ENCODE measurements around the gene PCNX2. TPM values are rescaled to one million over a fixed set of nuclear protein-coding genes. Genes with fewer than 3 reads are reported as not detected.

PCNX2 gene
- total RNA-seq, 1 experiment from 2014 or later, result 15.0 TPM

DNA sequence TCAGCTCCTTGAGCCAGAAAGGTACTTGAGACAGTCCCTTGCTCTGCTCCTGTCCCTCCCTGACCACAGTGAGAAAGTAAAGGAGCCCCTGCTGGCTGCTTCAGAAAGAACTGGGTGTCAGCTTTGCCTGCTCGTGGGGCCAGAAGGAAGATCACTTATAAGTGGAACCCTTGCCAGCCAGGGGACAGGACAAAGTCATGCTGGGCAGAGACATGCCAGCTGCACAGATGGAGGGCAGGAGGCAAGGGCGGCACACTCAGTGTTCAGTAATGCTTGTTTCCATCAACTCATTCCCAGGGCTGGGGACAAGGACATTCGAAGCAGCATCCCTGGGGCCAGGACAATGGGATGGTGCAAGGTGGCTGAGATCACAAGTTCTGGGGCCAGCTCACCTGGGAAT lies 303.3 kb downstream of the PCNX2 start:
- peaks cover 13% of the 10 kb centered on the region for H3K4me1 ChIP-seq
- DNase-seq, result no peak
- H3K4me3 ChIP-seq (ENCODE audit: low read depth, low read length), result no peak overlapping the region
- ChIA-PET CTCF (no interaction called here), POLR2A (no interaction called here)
- no peak overlapping the region for H3K4me3 Mint-ChIP-seq (ENCODE audit: unreplicated experiment)
- no peaks in the 10 kb centered on the region for H3K27me3 ChIP-seq (replicated peaks; ENCODE audit: control insufficient read depth, insufficient read depth, low read length)
- peaks cover 12% of the 10 kb centered on the region for H3K4me1 Mint-ChIP-seq (ENCODE audit: low read depth, unreplicated experiment)
- BruUV-seq (replicated peaks), result no TSS peak
- TF ChIP-seq, protein P1, sequence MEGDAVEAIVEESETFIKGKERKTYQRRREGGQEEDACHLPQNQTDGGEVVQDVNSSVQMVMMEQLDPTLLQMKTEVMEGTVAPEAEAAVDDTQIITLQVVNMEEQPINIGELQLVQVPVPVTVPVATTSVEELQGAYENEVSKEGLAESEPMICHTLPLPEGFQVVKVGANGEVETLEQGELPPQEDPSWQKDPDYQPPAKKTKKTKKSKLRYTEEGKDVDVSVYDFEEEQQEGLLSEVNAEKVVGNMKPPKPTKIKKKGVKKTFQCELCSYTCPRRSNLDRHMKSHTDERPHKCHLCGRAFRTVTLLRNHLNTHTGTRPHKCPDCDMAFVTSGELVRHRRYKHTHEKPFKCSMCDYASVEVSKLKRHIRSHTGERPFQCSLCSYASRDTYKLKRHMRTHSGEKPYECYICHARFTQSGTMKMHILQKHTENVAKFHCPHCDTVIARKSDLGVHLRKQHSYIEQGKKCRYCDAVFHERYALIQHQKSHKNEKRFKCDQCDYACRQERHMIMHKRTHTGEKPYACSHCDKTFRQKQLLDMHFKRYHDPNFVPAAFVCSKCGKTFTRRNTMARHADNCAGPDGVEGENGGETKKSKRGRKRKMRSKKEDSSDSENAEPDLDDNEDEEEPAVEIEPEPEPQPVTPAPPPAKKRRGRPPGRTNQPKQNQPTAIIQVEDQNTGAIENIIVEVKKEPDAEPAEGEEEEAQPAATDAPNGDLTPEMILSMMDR (IDR thresholded peaks at IDR 0.05; ENCODE audit: insufficient read depth in 1 of 2, low read depth in 1 of 2, low read length in 1 of 2, severe bottlenecking in 1 of 2, unreplicated experiment in 1 of 2), result no peak
- no peaks in the 10 kb centered on the region; the same call in 1 of the 2 replicates for H3K36me3 ChIP-seq (ENCODE audit: control insufficient read depth, insufficient read depth, low read length)
- no peaks in the 10 kb centered on the region for H3K27me3 Mint-ChIP-seq (ENCODE audit: insufficient read depth, unreplicated experiment)
- intact Hi-C loops (cut with micrococcal nuclease; ENCODE audit: unreplicated experiment), result no loop called here
- H3K36me3 Mint-ChIP-seq (ENCODE audit: insufficient read depth, unreplicated experiment), result peaks cover 10% of the 10 kb centered on the region
- no peak overlapping the region for H3K27ac Mint-ChIP-seq (ENCODE audit: unreplicated experiment)
- peaks cover 11% of the 10 kb centered on the region; the same call in 1 of the 2 replicates for H3K9me3 ChIP-seq
- H3K9me3 Mint-ChIP-seq (ENCODE audit: unreplicated experiment), result peaks cover 35% of the 10 kb centered on the region

DNA sequence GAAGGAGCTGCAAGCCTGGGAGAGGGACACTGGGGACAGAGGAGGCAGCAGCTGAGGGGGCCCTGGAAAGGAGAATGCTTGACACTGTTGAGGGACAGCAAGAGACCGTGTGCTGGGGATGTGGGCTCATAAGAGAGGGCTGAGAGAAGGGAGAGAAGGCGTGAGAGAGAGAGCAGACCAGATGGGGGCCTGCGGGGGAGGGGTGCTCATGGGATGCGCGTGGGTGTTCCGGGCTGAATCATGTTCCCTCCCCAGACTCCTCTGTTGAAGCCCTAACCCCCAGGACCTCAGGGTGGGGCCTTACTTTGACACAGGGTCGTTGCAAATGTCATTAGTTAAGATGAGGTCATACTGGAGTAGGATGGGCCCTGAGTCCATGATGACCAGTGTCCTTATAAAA lies 304.3 kb downstream of the PCNX2 start:
- Histone ChIP-seq H3K27me3 (replicated peaks; ENCODE audit: control insufficient read depth, insufficient read depth, low read length) (no peaks in the 10 kb centered on the region), H3K9me3 (peaks cover 11% of the 10 kb centered on the region; the same call in 1 of the 2 replicates), H3K36me3 (ENCODE audit: control insufficient read depth, insufficient read depth, low read length) (no peaks in the 10 kb centered on the region; the same call in 1 of the 2 replicates), H3K4me3 (ENCODE audit: low read depth, low read length) (no peak overlapping the region), H3K4me1 (0 out of 2 replicates have a peak, but pooled peaks cover 5% of the 10 kb centered on the region)
- H3K27me3 Mint-ChIP-seq (ENCODE audit: insufficient read depth, unreplicated experiment), result no peaks in the 10 kb centered on the region
- no peak overlapping the region for H3K27ac Mint-ChIP-seq (ENCODE audit: unreplicated experiment)
- peaks cover 5% of the 10 kb centered on the region for H3K36me3 Mint-ChIP-seq (ENCODE audit: insufficient read depth, unreplicated experiment)
- DNase-seq, result no peak
- ChIA-PET CTCF (no interaction called here), POLR2A (no interaction called here)
- H3K4me3 Mint-ChIP-seq (ENCODE audit: unreplicated experiment), result no peak overlapping the region
- no TSS peak for BruUV-seq (replicated peaks)
- H3K9me3 Mint-ChIP-seq (ENCODE audit: unreplicated experiment), result peaks cover 26% of the 10 kb centered on the region
- TF ChIP-seq, protein P1 (IDR thresholded peaks at IDR 0.05; ENCODE audit: insufficient read depth in 1 of 2, low read depth in 1 of 2, low read length in 1 of 2, severe bottlenecking in 1 of 2, unreplicated experiment in 1 of 2), result no peak
- intact Hi-C loops (cut with micrococcal nuclease; ENCODE audit: unreplicated experiment), result no loop called here
- H3K4me1 Mint-ChIP-seq (ENCODE audit: low read depth, unreplicated experiment), result peaks cover 2% of the 10 kb centered on the region

DNA sequence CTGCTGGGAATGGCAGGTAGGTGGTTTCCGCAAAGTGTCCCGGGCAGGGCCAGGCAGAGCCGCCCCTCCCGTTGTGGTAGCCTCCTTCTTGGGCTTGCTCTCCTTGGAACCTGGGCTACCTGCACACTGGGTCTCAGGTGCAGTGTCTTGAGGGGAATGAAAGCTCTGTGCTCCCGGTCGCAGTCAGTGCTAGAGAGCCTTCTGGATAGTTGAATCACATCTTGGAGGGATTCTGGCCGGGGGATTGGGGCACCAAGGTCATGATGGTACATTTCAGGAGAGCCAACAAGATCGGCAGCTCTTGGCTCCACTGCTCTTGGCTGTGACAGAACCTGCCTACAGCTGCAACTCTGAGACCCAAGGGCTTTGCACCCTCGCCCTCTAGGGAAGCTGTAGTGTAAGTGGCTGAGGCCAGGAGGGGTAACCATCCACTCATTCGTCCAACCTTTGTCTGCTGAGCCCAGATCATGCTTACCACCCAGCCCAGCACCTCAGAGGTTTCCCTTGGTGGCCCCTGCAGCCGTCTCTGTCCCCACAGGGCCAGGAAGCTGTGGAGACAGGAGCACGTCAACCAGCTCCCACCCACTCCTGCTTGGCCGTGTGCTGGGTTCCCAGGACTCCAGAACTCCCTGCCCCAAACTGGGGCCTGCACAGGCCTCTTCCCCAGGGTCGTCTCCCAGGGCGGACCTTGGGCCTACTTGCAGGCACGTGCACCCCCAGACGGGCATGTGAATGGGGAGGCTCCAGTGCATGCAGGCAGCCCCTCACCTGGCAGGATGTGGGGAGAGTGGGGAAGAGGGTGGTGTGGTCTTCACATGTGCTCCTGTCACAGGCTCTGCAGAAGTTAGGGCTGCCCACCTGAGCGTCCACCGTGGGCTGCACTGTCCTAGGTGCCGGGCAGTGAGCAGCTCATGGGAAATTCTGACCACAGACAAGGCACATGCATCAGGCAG lies 305.1 kb downstream of the PCNX2 start:
- ChIA-PET CTCF (no interaction called here), POLR2A (no interaction called here)
- Histone ChIP-seq H3K4me3 (ENCODE audit: low read depth, low read length) (no peak overlapping the region), H3K36me3 (ENCODE audit: control insufficient read depth, insufficient read depth, low read length) (no peaks in the 10 kb centered on the region; the same call in 1 of the 2 replicates), H3K4me1 (no peaks in the 10 kb centered on the region), H3K9me3 (peaks cover 11% of the 10 kb centered on the region; the same call in 1 of the 2 replicates), H3K27me3 (replicated peaks; ENCODE audit: control insufficient read depth, insufficient read depth, low read length) (no peaks in the 10 kb centered on the region)
- Mint-ChIP-seq H3K27me3 (ENCODE audit: insufficient read depth, unreplicated experiment) (no peaks in the 10 kb centered on the region), H3K27ac (ENCODE audit: unreplicated experiment) (no peak overlapping the region), H3K4me3 (ENCODE audit: unreplicated experiment) (no peak overlapping the region), H3K9me3 (ENCODE audit: unreplicated experiment) (peaks cover 24% of the 10 kb centered on the region), H3K36me3 (ENCODE audit: insufficient read depth, unreplicated experiment) (no peaks in the 10 kb centered on the region), H3K4me1 (ENCODE audit: low read depth, unreplicated experiment) (no peaks in the 10 kb centered on the region)
- no peak for DNase-seq
- TF ChIP-seq, protein P1 (IDR thresholded peaks at IDR 0.05; ENCODE audit: insufficient read depth in 1 of 2, low read depth in 1 of 2, low read length in 1 of 2, severe bottlenecking in 1 of 2, unreplicated experiment in 1 of 2), result no peak
- no TSS peak for BruUV-seq (replicated peaks)
- intact Hi-C loops (cut with micrococcal nuclease; ENCODE audit: unreplicated experiment), result no loop called here
